NCI-H82 treated with DMSO at 0.1 percent for 48 hours (cell line): ENCODE results near the gene CACTIN.
"Not testable (repeated sequence)": the region's sequence is repeated elsewhere in the genome, so short reads cannot be mapped to it uniquely, and the experiment has no call there.

Experiments used
- DNase-seq: peaks from one replicate; lab custom pipeline; 2025; ENCODE audit not compliant: unreplicated experiment; lab: John Stamatoyannopoulos, UW

CACTIN gene

DNA sequence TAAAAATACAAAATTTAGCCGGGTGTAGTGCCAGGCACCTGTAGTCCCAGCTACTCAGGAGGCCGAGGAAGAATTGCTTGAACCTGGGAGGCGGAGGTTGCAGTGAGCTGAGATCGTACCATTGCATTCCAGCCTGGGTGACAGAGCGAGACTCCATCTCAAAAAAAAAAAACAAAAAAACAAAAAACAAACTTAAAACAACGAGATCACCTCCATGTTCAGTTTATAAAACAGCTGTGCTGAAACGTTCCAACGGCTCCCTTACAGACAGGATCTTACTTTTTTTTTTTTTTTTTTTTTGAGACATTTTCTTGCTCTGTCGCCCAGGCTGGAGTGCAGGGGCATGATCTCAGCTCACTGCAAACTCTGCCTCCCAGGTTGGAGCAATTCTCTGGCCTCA is 2.2 kb upstream of the CACTIN start:
- not testable (repeated sequence) for DNase-seq

DNA sequence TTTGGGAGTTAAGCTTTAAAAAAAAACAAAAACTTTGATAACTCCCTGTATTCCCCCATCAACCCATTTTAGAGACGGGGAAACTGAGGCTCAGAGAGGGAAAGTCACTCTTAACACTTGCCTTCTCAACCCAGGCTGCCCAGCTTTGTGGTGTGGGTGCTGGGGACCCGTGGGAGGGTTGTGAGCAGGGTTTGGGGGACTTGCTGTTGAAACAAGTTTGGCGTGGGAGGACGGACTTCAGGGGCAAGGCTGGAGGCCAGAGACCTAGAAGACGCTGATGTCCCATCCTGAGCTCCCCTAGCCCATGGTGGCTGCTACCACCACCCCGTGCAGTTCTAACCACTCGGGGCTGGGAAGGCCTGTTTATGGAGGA is 747 bp upstream of the CACTIN start:
- DNase-seq, result no peak

DNA sequence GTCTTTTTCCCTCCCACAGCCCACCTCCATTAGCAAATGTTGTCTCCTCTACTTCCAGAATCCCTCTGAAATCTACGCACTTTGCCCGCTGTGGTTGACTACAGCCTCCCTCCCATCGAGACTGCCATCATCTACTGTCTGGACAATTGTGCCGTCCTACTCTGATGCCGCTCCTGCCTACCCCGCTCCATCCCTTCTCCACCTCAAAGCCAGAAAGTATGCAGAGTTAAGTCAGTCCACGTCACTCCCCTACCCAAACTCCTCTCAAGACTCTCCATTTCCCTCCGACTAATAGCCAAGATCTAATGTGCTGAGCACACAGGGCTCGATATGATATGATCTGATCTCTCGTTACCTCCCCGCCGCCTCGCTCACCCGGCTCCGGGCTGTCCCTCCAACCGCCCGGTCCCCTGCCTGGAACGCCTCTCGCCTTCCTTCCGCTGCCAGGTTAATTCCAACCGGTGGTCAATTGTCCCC is 556 bp downstream of the CACTIN start:
- DNase-seq, result no peak

GRCh38 chr19:3623716-3624115 is 2.9 kb downstream of the CACTIN start:
- no peak for DNase-seq

- DNase-seq, result no peak
Observed at GRCh38 chr19:3622224-3622623, 4.4 kb downstream of the CACTIN start.

DNA sequence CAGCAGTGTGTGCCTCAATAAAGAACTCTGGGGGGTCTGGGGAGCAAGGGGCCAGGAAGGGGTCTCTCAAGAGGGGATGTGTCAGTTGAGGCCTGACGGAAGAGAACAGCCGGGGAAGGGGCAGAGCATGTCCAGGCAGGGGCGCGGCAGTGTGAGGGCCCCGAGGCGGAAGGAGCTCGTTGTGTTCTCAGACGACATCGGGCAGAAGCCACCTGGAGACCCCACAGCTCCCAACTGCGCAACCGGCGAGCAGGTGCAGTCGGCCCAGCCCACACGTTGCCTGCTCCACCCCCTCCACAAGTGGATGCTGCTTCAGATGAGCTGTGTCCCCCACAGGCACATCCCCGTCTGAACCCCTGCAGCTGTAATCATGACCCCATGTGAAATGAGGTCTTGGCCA is 4.9 kb downstream of the CACTIN start:
- DNase-seq, result no peak

DNA sequence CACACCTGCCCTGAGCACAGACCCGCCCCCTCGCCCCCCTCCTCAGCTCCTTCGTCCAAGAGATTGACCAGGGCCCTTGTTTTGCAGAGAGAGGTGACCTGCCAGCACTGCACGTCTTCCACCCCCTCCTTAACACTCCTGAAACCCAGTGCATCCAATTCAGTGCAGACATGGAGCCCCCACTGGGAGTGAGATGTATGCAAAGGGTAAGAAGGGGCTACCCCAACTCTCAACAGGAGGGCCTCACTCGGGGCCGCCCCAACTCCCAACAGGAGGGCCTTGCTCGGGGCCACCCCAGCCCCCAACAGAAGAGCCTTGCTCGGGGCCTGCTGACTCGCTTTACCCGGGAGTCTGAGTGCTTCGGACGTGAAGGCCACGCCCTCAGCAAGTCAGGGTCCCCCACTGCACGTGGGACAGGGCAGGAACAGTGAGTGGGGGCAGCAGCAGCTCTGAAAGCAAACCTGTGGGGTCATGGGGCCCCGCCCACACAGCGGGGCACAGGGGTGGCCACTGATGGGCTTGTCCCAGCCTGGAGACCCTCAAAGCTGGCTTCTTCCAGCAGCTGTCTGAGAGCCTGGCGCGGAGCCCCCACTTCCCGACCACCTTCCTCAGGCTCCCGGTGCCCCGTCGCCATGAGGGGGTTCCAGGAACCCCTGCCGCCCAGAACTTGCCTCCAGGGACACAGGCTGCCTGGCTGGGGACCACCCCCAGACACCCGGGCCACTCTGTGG is 5.6 kb downstream of the CACTIN start:
- DNase-seq, result no peak

DNA sequence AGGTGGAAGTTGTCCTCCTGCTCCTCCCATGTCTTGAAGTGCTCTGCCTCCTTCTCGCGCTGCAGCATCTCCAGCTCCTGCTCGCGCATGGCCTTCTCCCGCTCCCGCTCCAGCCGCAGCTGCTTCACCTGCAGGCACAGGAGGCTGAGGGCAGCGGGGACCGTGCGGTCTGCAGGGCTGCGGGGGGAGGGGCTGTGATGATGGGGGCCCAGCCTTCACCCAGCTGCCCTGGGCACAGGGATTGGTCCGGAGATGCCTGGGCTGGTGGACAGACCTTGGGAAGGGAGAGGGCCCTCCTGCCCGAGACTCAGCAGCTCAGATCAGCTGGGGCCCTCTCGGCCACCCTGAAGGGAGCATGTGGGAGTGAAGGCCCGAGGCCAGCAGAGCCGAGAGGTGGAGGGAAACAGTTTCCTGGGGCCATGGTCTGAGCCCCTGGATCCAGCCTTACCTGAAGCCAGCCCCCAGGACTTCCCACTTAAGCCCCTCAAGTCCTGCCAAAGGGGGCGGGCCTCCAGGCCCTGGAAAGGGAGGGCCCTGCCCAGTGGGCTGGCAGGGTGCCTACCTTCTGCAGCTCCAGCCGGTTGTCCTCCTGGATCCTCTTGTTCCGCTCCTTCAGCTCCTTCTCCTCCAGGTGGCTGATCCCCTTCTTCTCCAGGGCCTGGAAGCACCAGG is 6.3 kb downstream of the CACTIN start:
- DNase-seq, result no peak

- no peak for DNase-seq
Observed at GRCh38 chr19:3619631-3620012, 7.0 kb downstream of the CACTIN start.

DNA sequence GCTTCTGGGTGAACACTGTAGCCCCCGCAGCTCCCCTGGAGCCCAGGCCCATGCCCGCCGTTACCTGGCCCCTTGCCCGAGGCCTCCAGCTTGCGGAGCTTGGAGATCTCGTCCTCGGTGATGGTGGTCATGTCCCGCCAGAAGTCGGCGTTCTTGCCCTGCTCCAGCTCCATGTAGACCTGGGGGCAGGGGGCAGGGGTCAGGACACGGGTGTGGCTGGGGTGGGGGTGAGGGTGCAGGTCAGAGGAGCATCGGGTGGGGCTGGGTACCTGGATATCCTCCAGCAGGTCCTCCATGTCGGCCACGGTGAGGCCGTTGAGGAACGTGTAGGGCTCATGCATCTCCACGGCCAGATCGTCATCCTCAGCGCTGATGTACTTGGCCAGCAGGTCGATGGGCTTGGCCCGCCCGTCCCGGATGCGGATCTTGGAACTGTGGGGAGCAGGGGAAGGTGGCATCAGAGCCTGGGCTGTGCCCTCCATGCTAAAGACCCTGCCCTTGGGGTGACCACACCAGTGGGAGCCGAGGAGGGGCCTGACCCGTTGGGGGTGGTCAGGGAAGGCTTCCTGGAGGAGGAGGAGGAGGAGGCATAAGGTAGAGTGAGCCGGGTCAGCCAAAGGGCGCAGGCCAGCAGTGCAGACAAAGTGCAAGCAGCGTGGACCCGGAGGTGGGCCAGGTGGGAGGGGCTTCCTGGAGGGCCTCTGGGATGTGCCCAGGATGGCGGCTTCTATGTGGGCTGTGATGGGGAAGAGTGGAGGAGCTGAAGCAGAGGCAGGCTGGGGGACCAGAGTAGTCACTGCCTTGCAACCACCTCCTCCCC is 7.6 kb downstream of the CACTIN start:
- no peak for DNase-seq

DNA sequence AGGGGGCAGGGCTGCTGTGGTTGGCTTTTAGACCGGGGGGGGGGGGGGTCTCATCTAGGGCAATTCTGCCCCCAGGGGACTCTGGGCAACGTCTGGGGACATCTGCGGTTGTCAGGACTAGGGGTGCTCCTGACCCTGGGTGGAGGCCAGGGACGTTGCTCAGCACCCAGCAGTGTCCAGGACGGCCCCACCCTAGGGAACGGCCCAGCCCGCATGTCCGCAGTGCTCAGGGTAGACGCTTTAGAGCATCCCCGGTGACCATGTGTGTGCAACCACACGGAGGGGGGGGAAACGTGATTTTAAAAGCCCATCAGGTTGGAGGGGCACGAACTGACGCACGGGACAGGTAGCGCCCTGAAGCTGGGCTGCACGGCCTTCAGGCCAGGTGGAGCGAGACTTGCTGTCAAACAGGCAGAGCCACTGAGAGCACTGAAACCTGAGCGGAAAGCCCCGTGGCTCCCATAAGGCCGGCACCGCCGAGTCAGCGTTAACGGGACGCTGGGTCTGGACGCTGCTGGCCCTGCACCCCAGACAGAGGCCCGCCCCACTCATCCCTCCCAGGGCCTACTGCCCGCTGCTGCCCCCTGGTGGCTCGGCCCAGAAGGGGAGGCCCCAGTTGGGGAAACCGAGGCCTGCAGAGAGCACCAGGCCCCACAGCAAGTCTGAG is 8.3 kb downstream of the CACTIN start:
- DNase-seq, result no peak

- DNase-seq, result no peak
Observed at GRCh38 chr19:3617463-3617862, 9.1 kb downstream of the CACTIN start.

DNA sequence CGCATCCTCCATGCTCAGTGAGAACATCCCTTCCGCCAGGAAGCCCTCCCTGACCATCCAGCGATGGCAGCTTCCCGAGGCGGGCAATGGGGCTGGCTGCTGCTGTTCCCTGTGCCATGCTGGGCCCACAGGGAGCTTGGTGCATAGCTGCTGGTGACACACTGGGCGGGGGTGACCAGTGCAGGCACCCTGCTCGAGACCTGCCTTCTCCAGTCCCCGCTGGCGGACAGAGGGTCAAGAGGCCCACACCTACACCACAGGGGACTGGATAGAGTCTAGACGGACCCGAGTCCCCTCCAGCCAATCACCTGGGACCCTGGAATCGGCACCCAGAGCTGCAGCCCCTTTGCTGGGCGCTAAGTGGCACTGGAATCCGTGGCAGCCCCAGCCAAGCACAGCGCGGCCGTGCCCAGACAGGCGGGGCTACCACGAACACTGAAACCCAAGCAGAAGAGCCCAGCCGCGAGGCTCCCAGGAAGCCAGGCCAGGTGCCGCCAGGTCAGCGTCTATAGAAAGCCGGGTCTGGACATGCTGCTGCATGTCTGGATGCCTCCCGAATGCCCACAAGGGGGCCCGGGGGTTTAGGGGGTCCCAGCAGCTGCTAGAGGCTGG is 11.0 kb downstream of the CACTIN start:
- DNase-seq, result no peak

GRCh38 chr19:3614858-3615505 is 11.6 kb downstream of the CACTIN start:
- no peak for DNase-seq

DNA sequence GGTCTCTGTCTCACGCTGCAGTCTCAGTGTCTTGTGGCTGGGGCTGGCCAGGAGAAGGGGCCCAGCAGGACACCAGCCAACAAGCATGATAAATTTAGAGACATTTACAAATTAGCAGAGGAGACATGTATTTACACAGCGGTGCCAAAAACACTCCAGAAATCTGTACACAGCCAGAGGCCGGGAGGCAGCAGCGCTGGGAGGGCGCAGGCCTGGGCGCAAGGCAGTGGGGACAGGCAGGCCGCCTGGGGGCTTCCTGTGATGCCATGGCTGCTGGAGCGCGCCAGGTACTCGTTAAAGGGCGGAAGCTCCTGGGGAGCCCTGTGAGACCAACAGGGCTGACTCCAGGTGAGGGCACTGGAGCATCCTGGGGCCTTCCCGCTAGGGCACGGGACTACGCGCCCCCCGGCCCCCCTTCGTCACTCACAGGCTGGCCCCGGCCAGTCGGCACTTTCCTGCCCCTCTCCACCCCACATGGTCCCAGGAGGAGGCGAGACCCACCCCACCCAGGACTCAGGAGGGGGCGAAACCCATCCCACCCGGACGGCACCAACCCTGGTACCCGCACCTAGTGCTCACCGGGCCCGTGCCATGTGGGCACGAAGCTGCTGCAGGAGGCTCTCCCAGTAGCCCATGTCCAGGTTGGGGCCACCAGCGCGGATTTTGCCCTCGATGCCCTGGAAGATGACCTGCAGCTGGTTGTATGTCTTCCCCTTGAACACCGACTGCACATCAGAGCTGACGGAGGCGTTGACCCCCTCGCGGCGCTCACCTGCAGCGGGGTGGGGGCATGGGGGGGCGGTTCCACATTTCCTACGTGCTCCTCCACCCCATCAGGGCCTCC is 12.6 kb downstream of the CACTIN start:
- no peak for DNase-seq

GRCh38 chr19:3612901-3613741 is 13.5 kb downstream of the CACTIN start:
- no peak for DNase-seq

GRCh38 chr19:3612330-3612729 is 14.3 kb downstream of the CACTIN start:
- no peak for DNase-seq

- DNase-seq, result no peak
Observed at GRCh38 chr19:3611841-3612240, 14.7 kb downstream of the CACTIN start.
